Lung (tissue), 12 donors: ENCODE measurements around the gene CTSH. TPM values are rescaled to one million over a fixed set of nuclear protein-coding genes. Genes with fewer than 3 reads are reported as not detected.

ENCODE experiments used
- ATAC-seq: fragments of 200-7000 bp; cut with Tn5 transposase; one replicate; pipeline ENCODE4 v1.9.1; 2020; ENCODE audit warnings: moderate number of reproducible peaks; ENCODE audit not compliant: insufficient read depth, low FRiP score
- DNase-seq, 3 donors: peaks; one replicate each; pipeline ENCODE4 v3.0.0-alpha.2; 2013 to 2017
- H3K27ac ChIP-seq, 2 donors: one replicate each; pipeline ENCODE4 v1.5.1; 2013; ENCODE audit warnings: mild to moderate bottlenecking in 2 of 2, moderate library complexity in 2 of 2, control low read depth in 1 of 2, inconsistent platforms in 1 of 2, low read depth in 1 of 2, low read length in 1 of 2
- H3K27me3 ChIP-seq, 3 donors: one replicate each; pipeline ENCODE4 v1.5.1; 2013; ENCODE audit warnings: low read length in 2 of 3; ENCODE audit not compliant: control insufficient read depth in 3 of 3, insufficient read depth in 3 of 3
- H3K36me3 ChIP-seq, 4 donors: one replicate each; pipeline ENCODE4 v1.5.1; 2013; ENCODE audit warnings: low read length in 4 of 4, mild to moderate bottlenecking in 1 of 4, moderate library complexity in 1 of 4; ENCODE audit not compliant: control insufficient read depth in 4 of 4, insufficient read depth in 4 of 4
- H3K4me1 ChIP-seq, 5 donors: one replicate each; pipeline ENCODE4 v1.5.1; 2013; ENCODE audit warnings: low read length in 5 of 5, mild to moderate bottlenecking in 2 of 5, moderate library complexity in 1 of 5; ENCODE audit not compliant: control insufficient read depth in 5 of 5, insufficient read depth in 5 of 5
- H3K4me3 ChIP-seq: one replicate; pipeline ENCODE4 v1.5.1; 2013; ENCODE audit warnings: mild to moderate bottlenecking, control low read depth, moderate library complexity
- H3K9ac ChIP-seq, 2 donors: one replicate each; pipeline ENCODE4 v1.5.1; 2013; ENCODE audit warnings: low read length in 2 of 2, control low read depth in 1 of 2; ENCODE audit not compliant: insufficient read depth in 1 of 2
- H3K9me3 ChIP-seq, 4 donors: one replicate each; pipeline ENCODE4 v1.5.1; 2013; ENCODE audit warnings: low read length in 3 of 4, mild to moderate bottlenecking in 1 of 4, moderate library complexity in 1 of 4; ENCODE audit not compliant: control insufficient read depth in 4 of 4, insufficient read depth in 3 of 4
- CTCF ChIP-seq: IDR thresholded peaks from 2 replicates; pipeline ENCODE4 v1.5.1; 2012; ENCODE audit warnings: mild to moderate bottlenecking; ENCODE audit errors: control extremely low read depth, extremely low read depth
- WGBS, 2 donors: extraction: QIAGEN DNeasy Blood & Tissue Kit; methylation state at CpG; one replicate each; pipeline ENCODE4 v1.1.7; 2013; 5-methylcytosine and 5-hydroxymethylcytosine counted together
- polyA plus RNA-seq, 2 donors: library from polyadenylated mRNA; stranded (reverse); fragments of 200-250 nt; gene quantifications; one replicate each; pipeline ENCODE4 v1.2.1, GENCODE V29; 2013
- total RNA-seq, 2 donors: library from RNA; depleted of rRNA in 1 of 2; stranded (reverse); fragments of >200 nt in 1 of 2; gene quantifications; one replicate each; pipeline ENCODE4 v1.2.1, GENCODE V29; 2014 to 2021
- donor health status: control.
- donor health status: control.
- donor health status: Bipolar disorder and iron deficiency.
- donor health status: healthy.
- donor health status: DM: yes; HTN: yes; CAD: no.

CTSH gene
- total and polyA plus RNA-seq, 4 donors = 821 to 1,902 (median 1,209) TPM

DNA sequence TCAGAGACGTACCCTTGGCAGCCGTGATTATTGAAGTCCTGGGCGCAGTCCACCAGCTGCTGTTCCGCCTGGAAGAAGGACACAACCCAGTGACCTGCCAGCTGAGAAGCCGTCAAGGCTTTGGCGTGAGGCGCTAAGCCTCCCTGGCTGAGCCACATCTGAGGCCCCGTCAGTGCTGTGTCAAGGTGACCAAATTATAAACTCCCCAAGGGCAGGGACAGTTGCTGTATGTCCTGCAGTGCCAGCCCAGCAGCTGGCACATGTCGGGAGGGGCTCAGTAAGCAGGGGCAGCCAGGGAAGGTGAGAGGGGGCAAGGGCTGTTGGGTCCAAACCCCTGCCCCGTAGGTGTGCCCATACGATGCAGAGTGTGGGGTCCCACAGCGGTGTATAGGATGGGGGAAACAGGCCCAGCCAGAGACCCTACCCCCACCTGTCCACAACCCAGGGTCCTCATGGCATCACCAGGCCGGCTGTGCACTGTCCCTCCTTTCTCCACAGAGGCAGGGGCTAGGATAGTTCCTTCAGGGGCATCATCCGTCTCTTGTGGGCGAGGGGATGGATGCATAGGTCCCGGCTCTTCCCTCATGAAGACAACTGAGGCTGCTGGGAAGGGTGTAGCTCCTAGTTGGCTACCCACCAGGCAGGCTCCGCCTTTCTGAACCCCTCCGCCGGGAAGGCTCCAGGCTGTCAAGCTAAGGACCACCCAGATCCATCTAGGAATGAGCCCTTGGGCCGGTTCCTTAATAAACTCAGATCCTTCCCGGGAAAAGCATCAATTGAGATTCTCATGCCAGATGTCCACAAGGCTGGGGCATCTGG lies 13.2 kb downstream of the CTSH start:
- 87 to 94% methylated on average over 21 of the region's 21 CpGs for WGBS, 2 donors
- no peak overlapping the region for H3K27ac ChIP-seq
- no peak overlapping the region for H3K9ac ChIP-seq

DNA sequence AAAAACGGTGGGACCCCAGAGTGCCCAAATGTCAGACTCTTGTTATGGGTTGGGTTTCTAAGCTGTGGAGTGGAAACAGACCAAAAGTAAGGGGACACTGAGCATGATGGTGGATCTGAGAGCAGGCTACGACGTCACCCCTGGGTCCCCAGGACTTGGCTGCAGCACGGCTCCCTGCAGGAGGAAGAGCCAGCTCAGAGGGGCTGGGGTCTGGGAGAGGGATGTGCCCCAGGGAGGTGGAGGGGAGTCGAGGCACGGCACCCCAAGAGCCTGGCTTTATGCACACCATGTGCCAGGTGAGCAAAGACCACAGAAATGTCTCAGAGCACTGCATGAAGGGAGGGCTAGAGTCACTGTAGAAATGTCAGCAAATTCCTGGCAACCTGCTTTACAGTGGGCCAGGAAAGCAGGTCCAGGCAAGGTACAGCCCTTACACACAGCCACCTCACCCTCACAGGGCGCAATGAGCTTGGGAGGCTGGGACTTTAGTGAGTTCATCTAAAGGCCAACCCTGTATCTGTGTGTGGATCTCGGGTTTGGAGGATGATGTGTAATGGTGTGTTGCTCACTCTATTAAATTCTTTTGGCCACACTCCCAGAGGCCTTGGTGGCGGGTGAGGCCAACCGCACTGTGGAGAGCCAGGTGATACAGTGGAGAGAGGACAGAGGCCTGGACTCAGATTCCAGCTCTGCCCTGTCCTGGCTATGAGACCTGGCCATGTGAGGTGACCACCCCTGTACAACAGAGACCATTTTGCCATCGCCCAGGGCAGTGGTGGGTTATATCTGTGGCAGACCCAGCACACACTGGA lies 14.1 kb downstream of the CTSH start:
- Histone ChIP-seq H3K27ac (no peak overlapping the region), H3K9me3 (peaks cover 0 to 2% (median 0%) of the 10 kb centered on the region in 4 donors), H3K27me3 (no peaks in the 10 kb centered on the region), H3K4me1 (peaks cover 0 to 25% (median 0%) of the 10 kb centered on the region in 5 donors), H3K9ac (no peak overlapping the region), H3K36me3 (peaks cover 0 to 65% (median 3%) of the 10 kb centered on the region in 4 donors), H3K4me3 (no peak overlapping the region)
- 73 to 77% methylated on average over 11 of the region's 11 CpGs for WGBS, 2 donors
- DNase-seq = peak; percentile 52 to 70 (median 55)
- TF ChIP-seq CTCF = no peak
- ATAC-seq = no peak

More for the DNA sequence above, 13.2 kb downstream of the CTSH start:
- H3K27me3 ChIP-seq = no peaks in the 10 kb centered on the region
- no peak overlapping the region for H3K4me3 ChIP-seq
- no peak for TF ChIP-seq CTCF
- peaks cover 0 to 25% (median 0%) of the 10 kb centered on the region in 5 donors for H3K4me1 ChIP-seq
- H3K36me3 ChIP-seq = peaks cover 0 to 56% (median 3%) of the 10 kb centered on the region in 4 donors
- peaks cover 0 to 2% (median 0%) of the 10 kb centered on the region in 4 donors for H3K9me3 ChIP-seq
- ATAC-seq (no peak), DNase-seq (peak in 1 of 3 donors; percentile 44)

GRCh38 chr15:78929536-78930264 lies 15.1 kb downstream of the CTSH start:
- H3K9ac ChIP-seq = no peak overlapping the region
- H3K4me1 ChIP-seq = peaks cover 0 to 25% (median 0%) of the 10 kb centered on the region in 5 donors
- H3K27me3 ChIP-seq = no peaks in the 10 kb centered on the region
- no peak overlapping the region for H3K27ac ChIP-seq
- H3K4me3 ChIP-seq = no peak overlapping the region
- WGBS, 2 donors = 91 to 93% methylated on average over 16 of the region's 16 CpGs
- H3K9me3 ChIP-seq = peaks cover 0 to 2% (median 0%) of the 10 kb centered on the region in 4 donors
- TF ChIP-seq CTCF = no peak
- no peak for DNase-seq
- H3K36me3 ChIP-seq = peaks cover 0 to 72% (median 3%) of the 10 kb centered on the region in 4 donors
- ATAC-seq = no peak
